Mesothelial cell of epicardium (in vitro differentiated cells): ENCODE results near the gene NCKAP5. TPM values are rescaled to one million over a fixed set of nuclear protein-coding genes. Genes with fewer than 3 reads are reported as not detected.

Experiments used
- DNase-seq, 2 experiments: peaks; one replicate each; pipeline ENCODE4 v3.0.0; 2021; ENCODE audit warnings: low spot score in 2 of 2; ENCODE audit not compliant: unreplicated experiment in 2 of 2
- H3K27ac Mint-ChIP-seq: 2 replicates; pipeline ENCODE4 v1.8.0; 2021; ENCODE audit warnings: mixed read lengths
- H3K27me3 Mint-ChIP-seq: 2 replicates; pipeline ENCODE4 v1.8.0; 2021; ENCODE audit warnings: low read depth, mixed read lengths
- H3K36me3 Mint-ChIP-seq: 2 replicates; pipeline ENCODE4 v1.8.0; 2021; ENCODE audit warnings: mixed read lengths
- H3K4me1 Mint-ChIP-seq: 2 replicates; pipeline ENCODE4 v1.8.0; 2021; ENCODE audit warnings: mixed read lengths
- H3K4me3 Mint-ChIP-seq: 2 replicates; pipeline ENCODE4 v1.8.0; 2021; ENCODE audit warnings: mild to moderate bottlenecking, moderate library complexity, mixed read lengths
- H3K9me3 Mint-ChIP-seq: 2 replicates; pipeline ENCODE4 v1.8.0; 2021; ENCODE audit warnings: mixed read lengths
- total RNA-seq: library from RNA; stranded (reverse); gene quantifications from 3 replicates; pipeline ENCODE4 v1.2.1, GENCODE V29; 2021
- TF ChIP-seq, protein P1 (sequence below): fragments of 200-600 bp; sonication (generic); IDR thresholded peaks from one replicate; pipeline ENCODE4 v1.5.0; 2021; ENCODE audit warnings: antibody characterized with exemption; ENCODE audit not compliant: unreplicated experiment

The NCKAP5 gene
- total RNA-seq, 1 donor from 2014 or later = 2.1 TPM

DNA sequence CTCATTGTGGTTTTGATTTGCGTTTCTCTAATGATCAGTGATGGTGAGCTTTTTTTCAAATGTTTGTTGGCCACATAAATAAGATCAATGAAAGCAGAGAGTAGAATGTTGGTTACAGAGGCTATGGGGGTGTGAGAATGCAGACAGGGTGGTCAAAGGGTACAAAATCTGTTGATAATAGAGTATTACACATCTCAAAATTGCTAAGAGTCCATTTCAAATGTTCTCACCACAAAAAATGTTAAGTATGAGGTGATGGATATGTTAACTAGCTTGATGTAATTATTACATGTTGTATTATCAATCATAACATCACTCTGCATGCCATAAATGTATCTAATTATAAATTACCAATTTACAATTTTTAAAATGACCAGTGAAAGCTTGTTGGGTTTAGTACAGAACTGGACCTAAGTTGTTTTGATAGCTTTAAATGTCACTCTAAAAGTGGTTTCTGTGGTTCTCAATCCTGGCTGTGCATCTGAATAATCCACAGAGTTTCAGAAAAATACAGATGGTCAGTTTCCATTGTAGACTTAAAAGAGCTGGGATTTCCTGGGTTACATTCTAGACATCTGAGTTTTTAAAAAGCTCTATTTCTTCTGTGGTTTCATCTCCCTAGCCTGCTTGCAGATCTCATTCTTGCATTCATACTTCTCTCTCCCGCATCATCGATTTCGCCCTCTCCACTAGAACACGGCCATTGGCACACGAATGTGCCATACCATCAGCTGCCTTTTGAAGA is 612.2 kb downstream of the NCKAP5 start:
- H3K4me1 Mint-ChIP-seq = peaks cover 6% of the 10 kb centered on the region
- no peaks in the 10 kb centered on the region for H3K9me3 Mint-ChIP-seq
- no peak overlapping the region for H3K27ac Mint-ChIP-seq
- no peak overlapping the region for H3K4me3 Mint-ChIP-seq
- no peak for DNase-seq
- H3K27me3 Mint-ChIP-seq = no peaks in the 10 kb centered on the region
- TF ChIP-seq, protein P1, sequence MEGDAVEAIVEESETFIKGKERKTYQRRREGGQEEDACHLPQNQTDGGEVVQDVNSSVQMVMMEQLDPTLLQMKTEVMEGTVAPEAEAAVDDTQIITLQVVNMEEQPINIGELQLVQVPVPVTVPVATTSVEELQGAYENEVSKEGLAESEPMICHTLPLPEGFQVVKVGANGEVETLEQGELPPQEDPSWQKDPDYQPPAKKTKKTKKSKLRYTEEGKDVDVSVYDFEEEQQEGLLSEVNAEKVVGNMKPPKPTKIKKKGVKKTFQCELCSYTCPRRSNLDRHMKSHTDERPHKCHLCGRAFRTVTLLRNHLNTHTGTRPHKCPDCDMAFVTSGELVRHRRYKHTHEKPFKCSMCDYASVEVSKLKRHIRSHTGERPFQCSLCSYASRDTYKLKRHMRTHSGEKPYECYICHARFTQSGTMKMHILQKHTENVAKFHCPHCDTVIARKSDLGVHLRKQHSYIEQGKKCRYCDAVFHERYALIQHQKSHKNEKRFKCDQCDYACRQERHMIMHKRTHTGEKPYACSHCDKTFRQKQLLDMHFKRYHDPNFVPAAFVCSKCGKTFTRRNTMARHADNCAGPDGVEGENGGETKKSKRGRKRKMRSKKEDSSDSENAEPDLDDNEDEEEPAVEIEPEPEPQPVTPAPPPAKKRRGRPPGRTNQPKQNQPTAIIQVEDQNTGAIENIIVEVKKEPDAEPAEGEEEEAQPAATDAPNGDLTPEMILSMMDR = no peak
- no peaks in the 10 kb centered on the region for H3K36me3 Mint-ChIP-seq

- H3K4me3 Mint-ChIP-seq = no peak overlapping the region
- no peak overlapping the region for H3K27ac Mint-ChIP-seq
Measured at GRCh38 chr2:132953771-132954170, 614.5 kb downstream of the NCKAP5 start.

DNA sequence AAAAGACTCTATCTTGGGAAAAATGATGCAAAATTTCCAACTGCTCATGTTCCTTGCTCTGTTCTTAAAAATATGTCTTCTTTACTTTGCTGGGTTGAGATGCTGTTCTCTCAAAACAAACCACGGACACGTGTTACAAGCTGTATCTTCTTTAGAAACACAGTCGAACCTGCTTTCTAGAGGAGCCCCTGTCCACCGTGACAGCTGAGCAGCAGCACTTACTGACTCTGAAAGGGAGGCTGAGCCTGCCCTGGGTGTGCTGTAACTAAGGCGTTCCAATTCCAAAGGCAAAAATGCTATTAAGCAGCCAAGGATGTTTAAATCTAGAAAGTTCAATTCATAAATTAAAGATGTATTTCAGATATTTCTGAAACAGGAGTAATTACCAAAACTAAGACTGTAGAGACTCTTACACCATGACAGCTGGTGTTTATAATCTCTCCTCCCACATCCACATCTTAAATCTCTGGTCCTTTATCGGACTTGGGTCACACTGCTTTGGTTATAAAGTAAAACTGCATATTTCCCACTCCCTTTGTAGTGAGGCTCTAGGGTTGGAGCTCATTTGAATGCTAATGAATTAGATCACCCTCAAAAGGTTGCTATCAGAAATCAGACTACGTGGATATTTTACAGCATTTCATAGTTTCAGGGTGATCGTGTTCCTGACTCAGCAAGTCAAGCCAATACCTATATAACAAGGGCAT is 617.1 kb downstream of the NCKAP5 start:
- Mint-ChIP-seq H3K4me1 (peaks cover 7% of the 10 kb centered on the region), H3K9me3 (no peaks in the 10 kb centered on the region), H3K27me3 (no peaks in the 10 kb centered on the region), H3K4me3 (no peak overlapping the region), H3K27ac (no peak overlapping the region), H3K36me3 (no peaks in the 10 kb centered on the region)
- DNase-seq = no peak
- TF ChIP-seq, protein P1 = no peak

More at GRCh38 chr2:132953771-132954170, 614.5 kb downstream of the NCKAP5 start:
- peaks cover 7% of the 10 kb centered on the region for H3K4me1 Mint-ChIP-seq
- no peaks in the 10 kb centered on the region for H3K9me3 Mint-ChIP-seq
- H3K27me3 Mint-ChIP-seq = no peaks in the 10 kb centered on the region
- DNase-seq = no peak
- no peaks in the 10 kb centered on the region for H3K36me3 Mint-ChIP-seq
- TF ChIP-seq, protein P1 = no peak

DNA sequence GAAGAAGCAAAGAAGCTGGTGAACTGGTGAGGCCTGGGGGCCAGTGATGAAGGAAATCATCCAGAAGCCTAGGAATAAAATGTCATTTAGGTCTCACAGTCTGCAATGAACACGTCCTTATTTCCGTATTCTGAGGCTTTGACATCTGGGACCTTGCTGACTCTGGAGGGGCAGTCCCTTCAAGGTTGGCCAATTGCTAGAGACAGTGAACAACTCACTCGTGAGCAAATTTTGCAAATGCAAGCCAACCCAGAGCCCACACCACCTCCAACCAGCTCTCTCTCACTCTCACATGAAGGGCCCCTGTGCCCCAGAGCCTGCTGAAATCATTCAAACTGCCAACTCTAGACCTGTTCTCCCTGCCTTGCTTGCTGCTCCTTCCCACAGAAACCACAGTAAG is 619.2 kb downstream of the NCKAP5 start:
- no peaks in the 10 kb centered on the region for H3K36me3 Mint-ChIP-seq
- H3K27me3 Mint-ChIP-seq = no peaks in the 10 kb centered on the region
- peaks cover 7% of the 10 kb centered on the region for H3K4me1 Mint-ChIP-seq
- no peak overlapping the region for H3K27ac Mint-ChIP-seq
- DNase-seq = no peak
- no peaks in the 10 kb centered on the region for H3K9me3 Mint-ChIP-seq
- H3K4me3 Mint-ChIP-seq = no peak overlapping the region
- TF ChIP-seq, protein P1 = no peak

DNA sequence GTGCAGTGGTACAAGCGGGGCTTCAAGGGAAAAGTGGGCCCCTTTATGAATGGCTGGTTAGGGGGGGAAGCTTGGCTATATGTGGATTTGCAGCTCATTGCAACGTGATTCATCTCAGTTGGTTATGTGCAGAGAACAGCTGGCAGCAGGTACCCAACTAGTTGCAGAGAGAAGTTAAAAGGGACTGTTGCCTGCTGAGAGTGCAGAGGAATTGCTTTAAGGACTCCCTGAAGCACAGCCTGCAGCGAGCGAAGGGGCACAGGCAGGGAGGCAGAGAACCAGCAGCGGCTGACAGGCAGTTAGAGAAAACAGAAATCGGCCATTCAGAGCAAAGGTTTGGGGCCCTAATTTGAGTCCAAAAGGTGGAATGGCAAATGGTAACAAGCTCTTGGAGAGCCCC is 620.1 kb downstream of the NCKAP5 start:
- TF ChIP-seq, protein P1 = no peak
- H3K27ac Mint-ChIP-seq = no peak overlapping the region
- DNase-seq = no peak
- no peaks in the 10 kb centered on the region for H3K9me3 Mint-ChIP-seq
- H3K4me3 Mint-ChIP-seq = no peak overlapping the region
- H3K4me1 Mint-ChIP-seq = peaks cover 7% of the 10 kb centered on the region
- no peaks in the 10 kb centered on the region for H3K27me3 Mint-ChIP-seq
- H3K36me3 Mint-ChIP-seq = no peaks in the 10 kb centered on the region
